Stimulated activated CD4-positive, alpha-beta T cell treated with anti-CD3 and anti-CD28 coated beads, Interleukin-2, amount 100 ng/mL, for 24 hours (primary cell): ENCODE measurements around the gene IFT172.
"Not testable (repeated sequence)": the region's sequence is repeated elsewhere in the genome, so short reads cannot be mapped to it uniquely, and the experiment has no call there.

ENCODE experiments used
- DNase-seq, 2 donors: peaks; one replicate each; pipeline ENCODE4 v3.0.0-alpha.2; 2020

Gene IFT172

DNA sequence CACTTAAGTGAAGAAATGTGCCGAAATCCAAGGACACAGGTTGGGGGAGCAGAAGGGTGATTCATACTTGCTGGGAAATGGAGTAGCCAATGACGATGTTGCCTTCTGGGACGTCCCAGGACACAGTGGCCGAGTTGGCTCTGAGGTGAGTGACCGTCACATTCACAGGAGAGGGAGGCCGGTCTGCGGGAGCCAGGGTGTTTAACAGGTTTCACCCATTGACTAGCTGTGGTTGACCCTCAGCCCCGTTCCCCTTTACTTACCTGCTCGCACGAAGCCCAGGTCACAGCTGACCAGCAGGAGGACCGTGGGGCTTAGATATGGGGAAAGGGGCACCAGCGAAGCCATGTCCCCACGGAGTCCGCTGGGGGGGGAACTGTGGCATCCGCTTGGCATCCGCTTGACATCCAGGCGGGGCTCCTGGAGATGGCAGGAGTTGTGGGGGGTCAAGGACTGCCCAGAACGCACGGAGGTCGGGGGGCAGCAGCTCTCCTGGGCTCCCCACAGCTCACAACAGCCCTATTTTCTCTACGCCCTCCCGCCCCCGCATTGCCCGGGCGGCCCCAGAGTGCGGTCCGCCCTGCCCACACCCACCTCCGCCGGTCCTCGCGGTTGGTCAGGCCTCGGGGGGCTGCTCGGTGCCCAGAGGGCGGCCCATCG is 4.9 kb upstream of the IFT172 start:
- no peak for DNase-seq

- no peak for DNase-seq
Measured at GRCh38 chr2:27493948-27494283, 4.4 kb upstream of the IFT172 start.

- no peak for DNase-seq
Measured at GRCh38 chr2:27492557-27492956, 3.0 kb upstream of the IFT172 start.

DNA sequence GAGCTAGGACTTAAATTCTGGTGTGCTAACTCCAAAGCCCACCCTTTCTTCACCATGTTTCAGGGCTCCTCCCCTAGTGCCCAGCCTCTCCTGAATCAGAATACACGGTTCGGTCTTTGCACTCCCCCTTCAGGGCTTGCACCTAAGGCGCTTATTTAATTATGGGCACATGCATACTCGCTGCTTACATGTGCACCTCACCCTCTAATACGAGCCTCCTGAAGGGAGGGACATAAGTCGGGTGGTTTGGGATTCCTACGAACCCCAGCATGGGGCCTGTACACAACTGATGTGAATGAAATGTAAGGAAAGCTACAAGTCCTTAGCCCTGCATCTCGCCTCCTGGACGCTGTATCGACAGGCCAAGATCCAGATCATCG is 435 bp downstream of the IFT172 start:
- no peak for DNase-seq

GRCh38 chr2:27485496-27485895 is 4.0 kb downstream of the IFT172 start:
- no peak for DNase-seq

DNA sequence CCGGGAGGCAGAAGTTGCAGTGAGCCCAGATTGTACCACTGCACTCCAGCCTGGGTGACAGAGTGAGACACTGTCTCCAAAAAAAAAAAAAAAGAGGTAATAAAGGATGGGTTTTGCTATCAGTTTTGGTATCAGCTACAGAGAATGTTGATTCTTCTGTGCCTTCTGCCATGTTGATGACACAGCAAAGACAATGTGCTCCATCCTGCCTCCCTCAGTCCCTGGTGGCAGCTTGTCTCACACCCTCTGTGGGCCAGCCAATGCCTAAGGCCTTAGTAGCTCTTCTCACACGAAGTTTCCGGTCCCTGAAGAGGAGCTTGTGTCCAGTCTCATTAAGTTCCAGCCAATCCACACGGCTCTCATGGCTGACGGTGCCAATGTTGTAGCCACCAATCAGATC is 17.6 kb downstream of the IFT172 start:
- no peak for DNase-seq

GRCh38 chr2:27464443-27464842 is 25.1 kb downstream of the IFT172 start:
- DNase-seq, result no peak

- no peak for DNase-seq
Measured at GRCh38 chr2:27461118-27461517, 28.4 kb downstream of the IFT172 start.

- no peak for DNase-seq
Measured at GRCh38 chr2:27453968-27454367, 35.6 kb downstream of the IFT172 start.

DNA sequence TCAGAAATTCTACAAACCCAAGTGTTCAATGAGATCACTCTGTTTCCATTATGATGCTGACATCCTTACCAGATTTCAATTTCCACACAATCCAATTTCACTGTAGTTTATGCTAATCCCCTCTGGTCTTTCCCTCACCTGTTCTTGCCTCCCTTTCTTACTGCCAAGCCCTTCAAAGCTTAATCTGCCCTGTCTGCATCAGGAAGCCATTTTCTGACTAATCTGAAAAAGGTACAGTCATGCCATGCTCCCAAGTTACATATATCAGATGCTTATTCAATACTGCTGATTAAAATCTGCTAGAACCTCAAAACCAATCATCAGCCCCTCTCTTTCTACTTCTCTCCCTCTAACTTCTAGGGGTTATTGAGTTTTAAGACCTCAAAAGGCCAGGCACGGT is 38.4 kb downstream of the IFT172 start:
- no peak for DNase-seq

DNA sequence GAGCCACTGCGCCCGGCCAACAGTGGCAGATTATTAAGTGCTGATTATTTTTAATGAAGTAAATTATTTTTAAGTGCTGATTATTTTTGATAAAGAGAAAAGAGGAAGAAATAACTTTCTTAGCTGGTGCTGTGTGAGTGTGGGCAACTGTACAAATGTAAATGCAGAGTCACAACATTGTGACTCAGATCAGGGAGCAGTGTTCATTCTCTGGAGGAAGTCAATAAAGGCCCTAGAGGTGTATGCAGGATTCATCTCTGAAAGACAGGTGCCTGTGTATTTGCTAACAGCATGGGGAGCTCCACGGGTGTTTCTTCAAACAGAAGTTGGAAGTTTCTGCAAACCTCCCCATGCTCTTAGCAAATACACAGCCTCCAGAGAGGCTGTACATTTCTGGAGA is 41.2 kb downstream of the IFT172 start:
- no peak for DNase-seq

DNA sequence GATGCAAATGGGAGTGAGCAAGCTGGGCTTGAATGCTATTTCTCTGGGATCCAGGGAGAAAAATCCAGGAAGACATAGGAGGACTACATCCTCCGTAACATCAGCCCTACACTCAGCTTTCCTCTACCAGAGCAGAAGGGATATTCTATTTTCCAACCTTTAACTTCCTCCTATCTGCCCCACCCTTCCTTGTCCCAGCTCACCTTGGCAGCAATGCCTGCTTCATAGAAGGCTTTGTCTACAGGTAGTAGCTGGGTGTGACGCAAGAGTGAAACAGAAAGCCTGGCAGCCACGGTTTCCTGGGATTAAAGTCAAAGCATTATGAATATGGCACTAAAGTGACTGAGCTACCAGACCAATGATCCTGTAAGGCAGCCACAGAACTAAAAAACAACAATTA is 43.5 kb downstream of the IFT172 start:
- DNase-seq, result no peak

GRCh38 chr2:27445615-27446014 is 43.9 kb downstream of the IFT172 start:
- DNase-seq, result no peak

DNA sequence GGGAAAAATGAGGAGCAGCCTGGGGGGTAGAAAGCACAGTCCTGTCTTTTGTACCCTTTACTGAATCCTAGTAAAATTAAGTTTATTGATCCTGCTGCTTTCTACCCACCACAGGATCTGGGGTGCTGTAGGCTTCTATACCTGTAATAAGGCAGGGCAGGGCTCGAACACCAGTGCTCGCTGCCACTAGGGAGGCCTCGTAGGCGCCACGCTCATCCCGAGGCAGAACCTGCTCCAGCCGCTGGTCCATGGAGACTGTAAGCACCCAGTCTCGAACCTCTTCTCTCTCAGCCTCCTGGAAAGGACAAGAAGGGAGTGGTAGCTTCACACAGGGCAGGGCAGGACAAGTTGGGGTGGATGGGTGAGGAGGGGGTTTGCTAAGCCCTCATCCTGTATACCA is 44.4 kb downstream of the IFT172 start:
- DNase-seq, result no peak

DNA sequence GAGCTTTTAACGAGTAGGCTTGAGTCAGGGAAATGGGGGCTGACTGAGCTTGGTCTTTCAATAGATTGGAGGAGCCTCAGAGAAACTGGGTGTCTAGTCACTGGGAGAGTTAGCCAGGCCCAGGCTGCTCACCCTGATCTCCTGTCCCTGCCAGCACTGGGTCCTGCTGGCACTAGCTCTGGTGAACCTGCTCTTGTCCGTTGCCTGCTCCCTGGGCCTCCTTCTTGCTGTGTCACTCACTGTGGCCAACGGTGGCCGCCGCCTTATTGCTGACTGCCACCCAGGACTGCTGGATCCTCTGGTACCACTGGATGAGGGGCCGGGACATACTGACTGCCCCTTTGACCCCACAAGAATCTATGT is 46.6 kb downstream of the IFT172 start:
- no peak for DNase-seq

DNA sequence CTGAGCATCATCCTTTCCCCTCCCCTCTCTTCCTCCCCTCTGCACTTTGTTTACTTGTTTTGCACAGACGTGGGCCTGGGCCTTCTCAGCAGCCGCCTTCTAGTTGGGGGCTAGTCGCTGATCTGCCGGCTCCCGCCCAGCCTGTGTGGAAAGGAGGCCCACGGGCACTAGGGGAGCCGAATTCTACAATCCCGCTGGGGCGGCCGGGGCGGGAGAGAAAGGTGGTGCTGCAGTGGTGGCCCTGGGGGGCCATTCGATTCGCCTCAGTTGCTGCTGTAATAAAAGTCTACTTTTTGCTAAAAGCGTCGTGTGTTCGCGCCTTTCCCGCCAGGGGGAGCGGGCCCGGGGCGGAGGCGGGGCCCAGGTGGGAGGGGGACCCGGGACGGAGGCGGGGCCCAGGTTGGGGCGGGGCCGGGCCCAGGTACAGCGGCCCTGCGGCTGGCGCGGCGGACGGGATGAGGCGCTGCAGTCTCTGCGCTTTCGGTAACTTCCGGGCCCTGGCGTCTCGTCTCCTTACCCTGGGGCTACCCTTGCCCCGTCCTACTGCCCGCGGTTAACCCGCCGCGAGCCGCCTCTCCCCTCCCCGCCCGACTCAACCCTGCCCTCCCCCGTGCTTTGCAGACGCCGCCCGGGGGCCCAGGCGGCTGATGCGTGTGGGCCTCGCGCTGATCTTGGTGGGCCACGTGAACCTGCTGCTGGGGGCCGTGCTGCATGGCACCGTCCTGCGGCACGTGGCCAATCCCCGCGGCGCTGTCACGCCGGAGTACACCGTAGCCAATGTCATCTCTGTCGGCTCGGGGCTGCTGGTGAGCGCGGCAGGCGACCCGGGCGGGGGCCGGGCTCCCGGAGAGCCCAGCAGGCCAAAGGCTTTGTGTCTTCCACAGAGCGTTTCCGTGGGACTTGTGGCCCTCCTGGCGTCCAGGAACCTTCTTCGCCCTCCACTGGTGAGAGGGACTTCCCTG is 47.3 kb downstream of the IFT172 start, which contains the start of gene KRTCAP3:
KRTCAP3 (plus strand) TSS at position 424 of the 962 bp plus-strand sequence; CDS start at position 456, 32 bp downstream.
- peak; percentile 31 to 42 for DNase-seq

- no peak for DNase-seq
Measured at GRCh38 chr2:27441226-27441926, 48.2 kb downstream of the IFT172 start.

- DNase-seq, result no peak
Measured at GRCh38 chr2:27435628-27436027, 53.9 kb downstream of the IFT172 start.

- DNase-seq, result peak in 1 of 2 donors; percentile 24
Measured at GRCh38 chr2:27431395-27431794, 58.1 kb downstream of the IFT172 start.

DNA sequence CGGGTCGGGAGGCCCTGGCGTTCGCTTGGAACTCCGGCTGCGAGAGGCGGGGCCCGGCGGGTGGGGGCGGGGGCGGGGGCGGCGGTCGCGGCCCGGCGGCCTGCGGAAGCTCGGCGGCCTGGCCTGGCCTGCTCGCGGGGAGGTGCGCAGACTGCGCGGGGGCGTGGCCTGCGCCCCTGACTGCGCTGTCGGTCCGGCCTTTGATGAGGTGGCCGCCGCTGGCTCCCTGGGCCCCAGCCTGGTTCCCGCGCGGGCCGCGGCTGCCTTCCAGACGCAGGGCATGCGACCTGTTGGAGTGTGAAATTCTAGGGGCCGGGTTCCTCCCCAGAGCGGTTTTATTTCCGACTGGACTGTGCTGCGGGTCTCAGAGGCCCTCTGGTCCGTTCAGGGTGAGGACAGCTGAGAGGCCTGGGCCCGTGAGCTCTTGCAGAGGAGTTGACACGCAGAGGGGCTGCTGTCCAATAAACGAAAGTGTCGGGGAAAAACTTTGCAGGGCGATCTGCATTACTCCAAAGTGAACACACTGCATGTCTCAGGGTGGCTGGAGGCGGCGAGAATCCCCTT is 60.5 kb downstream of the IFT172 start:
- DNase-seq, result peak; percentile 70 to 82

GRCh38 chr2:27428213-27428977 is 61.1 kb downstream of the IFT172 start, which contains the start of gene NRBP1:
NRBP1 (plus strand) TSS chr2:27428631; CDS start chr2:27433274, 4,643 bp downstream.
- peak; percentile 95 to 96 for DNase-seq

- no peak for DNase-seq
Measured at GRCh38 chr2:27427863-27428212, 61.7 kb downstream of the IFT172 start.

DNA sequence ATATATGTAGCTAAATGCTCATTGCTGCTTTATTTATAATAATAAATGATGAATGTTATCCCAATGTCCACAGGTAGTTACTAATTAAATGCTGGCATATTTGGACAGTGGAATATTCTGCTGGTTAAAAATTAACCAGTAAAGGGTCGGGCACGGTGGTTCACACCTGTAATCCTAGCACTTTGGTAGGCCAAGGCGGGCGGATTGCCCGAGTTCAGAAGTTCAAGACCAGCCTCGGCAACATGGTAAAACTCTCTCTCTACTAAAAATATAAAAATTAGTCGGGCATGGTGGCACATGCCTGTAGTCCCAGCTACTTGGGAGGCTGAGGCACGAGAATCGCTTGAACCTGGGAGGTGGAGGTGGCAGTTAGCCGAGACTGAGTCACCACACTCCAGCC is 64.5 kb downstream of the IFT172 start:
- DNase-seq, result not testable (repeated sequence)
